RWPE2 (cell line): ENCODE measurements around the gene TSTD2.

ENCODE experiments used
- ATAC-seq: fragments of 200-7000 bp; cut with Tn5 transposase; 3 replicates; pipeline ENCODE4 v1.9.1; 2021; ENCODE audit warnings: low read depth
- DNase-seq: peaks from one replicate; pipeline ENCODE4 v3.0.0-alpha.2; 2020; ENCODE audit warnings: low spot score
- H3K27ac ChIP-seq: fragments of 450-650 bp; 2 replicates; pipeline ENCODE4 v1.5.1; 2017; ENCODE audit warnings: mild to moderate bottlenecking; ENCODE audit not compliant: poor library complexity, severe bottlenecking
- H3K27me3 ChIP-seq: fragments of 250-450 bp; sonication (Bioruptor Pico); 2 replicates; pipeline ENCODE4 v1.5.1; 2021; ENCODE audit warnings: mild to moderate bottlenecking, moderate library complexity; ENCODE audit not compliant: insufficient read depth, poor library complexity, severe bottlenecking
- H3K36me3 ChIP-seq: fragments of 250-450 bp; sonication (Bioruptor Pico); 2 replicates; pipeline ENCODE4 v1.5.1; 2020; ENCODE audit warnings: low read depth, mild to moderate bottlenecking, moderate library complexity
- H3K4me1 ChIP-seq: fragments of 250-450 bp; sonication (Bioruptor Pico); 2 replicates; pipeline ENCODE4 v1.5.1; 2021; ENCODE audit warnings: mild to moderate bottlenecking, moderate library complexity; ENCODE audit not compliant: insufficient read depth, poor library complexity, severe bottlenecking
- H3K4me3 ChIP-seq: fragments of 250-450 bp; sonication (Bioruptor Pico); 2 replicates; pipeline ENCODE4 v1.5.1; 2021; ENCODE audit warnings: mild to moderate bottlenecking, moderate library complexity; ENCODE audit not compliant: severe bottlenecking
- H3K9me3 ChIP-seq: fragments of 250-450 bp; sonication (Bioruptor Pico); 2 replicates; pipeline ENCODE4 v1.5.1; 2021; ENCODE audit warnings: mild to moderate bottlenecking, moderate library complexity; ENCODE audit not compliant: severe bottlenecking
- TF ChIP-seq, protein P1 (sequence below): fragments of 450-650 bp; IDR thresholded peaks from one replicate; pipeline ENCODE4 v1.5.1; 2017; ENCODE audit warnings: mild to moderate bottlenecking, moderate library complexity; ENCODE audit not compliant: poor library complexity, severe bottlenecking

TSTD2 gene

DNA sequence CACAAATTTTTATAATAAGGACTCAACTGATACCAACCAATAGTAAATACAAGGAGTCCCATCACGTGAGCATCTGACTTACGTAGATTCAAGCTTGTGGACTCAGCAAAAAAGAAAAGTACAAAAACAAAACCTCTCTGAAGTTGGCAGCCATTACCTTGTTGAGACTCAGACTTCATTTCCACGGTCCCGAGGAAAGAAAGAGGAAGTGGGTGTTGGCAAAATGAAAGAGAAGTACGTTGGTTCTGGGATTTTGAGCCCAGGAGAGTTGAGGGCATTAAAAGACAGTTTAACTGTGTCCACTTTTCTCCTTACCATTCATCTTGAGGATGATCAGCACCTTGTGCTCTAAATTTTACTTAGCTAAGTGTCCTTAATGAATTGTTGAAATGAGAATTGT lies 27.2 kb upstream of the TSTD2 start:
- H3K9me3 ChIP-seq: no peaks in the 10 kb centered on the region
- H3K36me3 ChIP-seq: peaks cover 100% of the 10 kb centered on the region
- TF ChIP-seq, protein P1, sequence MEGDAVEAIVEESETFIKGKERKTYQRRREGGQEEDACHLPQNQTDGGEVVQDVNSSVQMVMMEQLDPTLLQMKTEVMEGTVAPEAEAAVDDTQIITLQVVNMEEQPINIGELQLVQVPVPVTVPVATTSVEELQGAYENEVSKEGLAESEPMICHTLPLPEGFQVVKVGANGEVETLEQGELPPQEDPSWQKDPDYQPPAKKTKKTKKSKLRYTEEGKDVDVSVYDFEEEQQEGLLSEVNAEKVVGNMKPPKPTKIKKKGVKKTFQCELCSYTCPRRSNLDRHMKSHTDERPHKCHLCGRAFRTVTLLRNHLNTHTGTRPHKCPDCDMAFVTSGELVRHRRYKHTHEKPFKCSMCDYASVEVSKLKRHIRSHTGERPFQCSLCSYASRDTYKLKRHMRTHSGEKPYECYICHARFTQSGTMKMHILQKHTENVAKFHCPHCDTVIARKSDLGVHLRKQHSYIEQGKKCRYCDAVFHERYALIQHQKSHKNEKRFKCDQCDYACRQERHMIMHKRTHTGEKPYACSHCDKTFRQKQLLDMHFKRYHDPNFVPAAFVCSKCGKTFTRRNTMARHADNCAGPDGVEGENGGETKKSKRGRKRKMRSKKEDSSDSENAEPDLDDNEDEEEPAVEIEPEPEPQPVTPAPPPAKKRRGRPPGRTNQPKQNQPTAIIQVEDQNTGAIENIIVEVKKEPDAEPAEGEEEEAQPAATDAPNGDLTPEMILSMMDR: no peak
- ATAC-seq (no peak), DNase-seq (no peak)
- no peak overlapping the region for H3K27ac ChIP-seq
- H3K27me3 ChIP-seq: no peaks in the 10 kb centered on the region
- no peaks in the 10 kb centered on the region for H3K4me1 ChIP-seq
- no peak overlapping the region for H3K4me3 ChIP-seq

GRCh38 chr9:97659771-97660170 lies 26.6 kb upstream of the TSTD2 start:
- peaks cover 100% of the 10 kb centered on the region for H3K36me3 ChIP-seq
- no peaks in the 10 kb centered on the region for H3K27me3 ChIP-seq
- no peak overlapping the region for H3K27ac ChIP-seq
- DNase-seq (no peak), ATAC-seq (no peak)
- H3K9me3 ChIP-seq: no peaks in the 10 kb centered on the region
- TF ChIP-seq, protein P1: no peak
- no peak overlapping the region for H3K4me3 ChIP-seq
- H3K4me1 ChIP-seq: no peaks in the 10 kb centered on the region

GRCh38 chr9:97658707-97659106 lies 25.5 kb upstream of the TSTD2 start:
- Histone ChIP-seq H3K4me3 (no peak overlapping the region), H3K27ac (no peak overlapping the region), H3K36me3 (peaks cover 100% of the 10 kb centered on the region), H3K27me3 (no peaks in the 10 kb centered on the region), H3K4me1 (no peaks in the 10 kb centered on the region), H3K9me3 (no peaks in the 10 kb centered on the region)
- TF ChIP-seq, protein P1: no peak
- DNase-seq (no peak), ATAC-seq (no peak)

- no peak for ATAC-seq
- H3K27ac ChIP-seq: no peak overlapping the region
Observed at GRCh38 chr9:97651646-97652045, 18.5 kb upstream of the TSTD2 start.

DNA sequence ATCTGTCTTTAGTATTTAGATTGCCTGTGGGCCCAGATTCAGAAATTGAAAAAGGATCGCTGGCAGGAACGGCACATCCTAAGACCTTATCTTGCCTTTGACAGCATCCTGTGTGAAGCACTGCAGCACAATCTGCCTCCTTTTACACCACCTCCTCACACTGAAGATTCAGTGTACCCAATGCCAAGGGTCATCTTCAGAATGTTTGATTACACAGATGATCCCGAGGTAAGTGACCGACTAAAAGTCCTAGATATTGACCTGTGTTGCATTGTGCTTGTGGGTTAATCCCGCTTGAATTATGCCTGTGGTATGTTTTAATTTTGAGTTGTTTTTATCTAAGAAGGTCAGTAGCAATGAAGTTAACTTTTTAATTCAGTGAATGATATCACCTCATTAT lies 14.8 kb upstream of the TSTD2 start:
- no peaks in the 10 kb centered on the region for H3K9me3 ChIP-seq
- no peak overlapping the region for H3K27ac ChIP-seq
- no peaks in the 10 kb centered on the region for H3K4me1 ChIP-seq
- no peaks in the 10 kb centered on the region for H3K27me3 ChIP-seq
- DNase-seq (no peak), ATAC-seq (no peak)
- H3K36me3 ChIP-seq: peaks cover 96% of the 10 kb centered on the region
- H3K4me3 ChIP-seq: no peak overlapping the region
- TF ChIP-seq, protein P1: no peak

More at GRCh38 chr9:97651646-97652045, 18.5 kb upstream of the TSTD2 start:
- Histone ChIP-seq H3K9me3 (no peaks in the 10 kb centered on the region), H3K27me3 (no peaks in the 10 kb centered on the region), H3K4me1 (no peaks in the 10 kb centered on the region), H3K36me3 (peaks cover 98% of the 10 kb centered on the region), H3K4me3 (no peak overlapping the region)
- DNase-seq: no peak
- TF ChIP-seq, protein P1: no peak
